ENCODE data around the gene ZNF532. TPM values are rescaled to one million over a fixed set of nuclear protein-coding genes. Genes with fewer than 3 reads are reported as not detected.

Gene ZNF532
- total and polyA plus RNA-seq, 2 donors (not counting 3 experiments of a cell fraction or from before 2014, with no cell fraction given), result 42.3 to 70.1 TPM

- H3K9me1 ChIP-seq (replicated peaks; ENCODE audit: control insufficient read depth, extremely low read depth, insufficient read depth, low read length), result no peaks in the 10 kb centered on the region
- FAIRE-seq, result peak; percentile 42
- no peaks in the 10 kb centered on the region for H3K36me3 ChIP-seq (ENCODE audit: control insufficient read depth in 2 of 2, extremely low read depth in 1 of 2, insufficient read depth in 2 of 2, low read length in 2 of 2)
- peak; percentile 91 for DNase-seq (ENCODE audit: low read depth, low spot score)
- peak overlapping the region; percentile 91 for H3K27ac ChIP-seq (ENCODE audit: insufficient read depth, low read depth, low read length)
- H3K4me3 ChIP-seq (replicated peaks in 1 of 3; ENCODE audit: insufficient read depth in 1 of 3, low read depth in 1 of 3, low read length in 3 of 3), result peak overlapping the region in 1 of 3 experiments; percentile 4
- POLR2A ChIA-PET, result no interaction called here
- dilution Hi-C loops (cut with MboI; ENCODE audit: extremely low pct_ligation_motif_present, low sequenced_read_pairs) (no loop called here), intact Hi-C loops (cut with micrococcal nuclease) (loop anchor here (1.0 to 2.0 kb wide), 8 partner anchors 13 to 207 kb away; no protein-coding TSS in a partner anchor)
- peaks cover 43% of the 10 kb centered on the region for H3K4me1 ChIP-seq (ENCODE audit: control insufficient read depth, extremely low read depth, insufficient read depth, low read length)
- H4K20me1 ChIP-seq (replicated peaks; ENCODE audit: control insufficient read depth, extremely low read depth, insufficient read depth, low read length), result no peaks in the 10 kb centered on the region
- H3K9me3 ChIP-seq (replicated peaks; ENCODE audit: control insufficient read depth, insufficient read depth, low read length), result no peaks in the 10 kb centered on the region
- CTCF ChIA-PET, result interaction anchor here (0.9 to 1.7 kb wide), 3 partner anchors 9 to 18 kb away, joined by 4 to 6 read pairs (median 4); no protein-coding TSS in a partner anchor
- no peaks in the 10 kb centered on the region for H3K27me3 ChIP-seq (ENCODE audit: control insufficient read depth in 2 of 2, insufficient read depth in 2 of 2, low read length in 2 of 2)
- H3K4me2 ChIP-seq (ENCODE audit: insufficient read depth, low read length), result peak overlapping the region; percentile 79
- peak overlapping the region; percentile 7 for H2AFZ ChIP-seq (ENCODE audit: low read depth, low read length)
- peak overlapping the region; percentile 75 for H3K9ac ChIP-seq (replicated peaks; ENCODE audit: extremely low read depth, insufficient read depth, low read length)
- no peak for TF ChIP-seq JUN (IDR thresholded peaks at IDR 0.05; ENCODE audit: borderline replicate concordance, insufficient read depth, insufficient read length, low read depth)
- TF ChIP-seq EZH2 (IDR thresholded peaks at IDR 0.05; ENCODE audit: borderline replicate concordance, low read depth, low read length, severe bottlenecking), result no peak
- no peak for TF ChIP-seq MYC (IDR thresholded peaks at IDR 0.05; ENCODE audit: low read depth, low read length)
- TF ChIP-seq CTCF (IDR thresholded peaks at IDR 0.05; ENCODE audit: extremely low read depth in 1 of 2, insufficient read depth in 1 of 2, low read depth in 1 of 2, low read length in 2 of 2), result no peak
- no peak for TF ChIP-seq GATA2 (IDR thresholded peaks at IDR 0.05; ENCODE audit: insufficient read depth, insufficient read length, low read depth, low read length)
- no peak for TF ChIP-seq MAX (IDR thresholded peaks at IDR 0.05; ENCODE audit: insufficient read depth, insufficient read length)
- no peak for TF ChIP-seq POLR2A (IDR thresholded peaks at IDR 0.05; ENCODE audit: low read depth, low read length)
- TF ChIP-seq FOS (IDR thresholded peaks at IDR 0.05; ENCODE audit: borderline replicate concordance, insufficient read depth, low read length), result no peak
- no peak for TF ChIP-seq POLR2AphosphoS5 (IDR thresholded peaks at IDR 0.05; ENCODE audit: insufficient read depth, low read depth, low read length)
- BruUV-seq (replicated peaks), result no TSS peak
- no peaks in the 10 kb centered on the region for H3K79me2 ChIP-seq (ENCODE audit: control insufficient read depth, insufficient read depth, low read length)
Observed at GRCh38 chr18:58992301-58993231, 127.9 kb downstream of the ZNF532 start.
